Neuron (in vitro differentiated cells): ENCODE data around the gene CELSR2.

Experiments
- H2AFZ ChIP-seq: one replicate; pipeline ENCODE4 v1.6.1; 2013; ENCODE audit warnings: low read depth, mild to moderate bottlenecking, inconsistent platforms, low read length, moderate library complexity
- H3K27me3 ChIP-seq: one replicate; pipeline ENCODE4 v1.6.1; 2013; ENCODE audit warnings: low read length; ENCODE audit not compliant: insufficient read depth
- H3K36me3 ChIP-seq: one replicate; pipeline ENCODE4 v1.6.1; 2013; ENCODE audit warnings: low read length; ENCODE audit not compliant: insufficient read depth
- H3K4me1 ChIP-seq: one replicate; pipeline ENCODE4 v1.6.1; 2013; ENCODE audit warnings: low read length; ENCODE audit not compliant: insufficient read depth
- H3K4me3 ChIP-seq: 2 replicates; pipeline ENCODE4 v1.5.1; 2013; ENCODE audit warnings: mild to moderate bottlenecking, low read length, moderate library complexity
- H3K9me3 ChIP-seq: one replicate; pipeline ENCODE4 v1.6.1; 2013; ENCODE audit warnings: low read length

CELSR2 gene

DNA sequence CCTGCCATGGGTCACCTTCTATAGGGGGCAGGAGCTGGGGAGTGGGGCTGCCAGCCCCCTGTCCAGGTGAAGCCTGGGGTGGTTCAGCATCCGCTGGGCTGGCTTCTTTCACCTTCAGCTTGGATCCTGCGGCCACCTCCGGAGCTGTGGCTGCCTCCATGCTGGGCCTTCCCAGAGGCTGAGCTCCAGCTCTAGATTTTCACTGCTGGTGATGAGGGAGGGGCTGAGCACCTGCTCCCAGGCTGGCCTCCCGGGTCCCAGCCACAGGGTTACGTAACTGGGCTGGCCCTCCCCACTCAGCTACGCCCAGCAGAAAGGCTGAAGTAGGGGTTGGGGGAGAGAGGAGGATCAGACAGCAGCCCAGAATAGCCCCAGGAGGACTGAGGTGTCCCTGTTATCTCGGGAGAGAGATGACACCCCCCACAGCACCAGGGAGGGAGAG, 57.5 kb downstream of the CELSR2 start, which contains the start of gene MYBPHL:
TSS of gene MYBPHL (minus strand) at position 180 of the 442 bp plus-strand sequence. CDS start at position 160, 20 bp downstream.
- H3K27me3 ChIP-seq = no peaks in the 10 kb centered on the region
- no peaks in the 10 kb centered on the region for H3K9me3 ChIP-seq
- H3K4me1 ChIP-seq = peaks cover 25% of the 10 kb centered on the region
- H3K36me3 ChIP-seq = peaks cover 33% of the 10 kb centered on the region
- no peak within 1 kb of the TSS for H2AFZ ChIP-seq
- no peak within 1 kb of the TSS for H3K4me3 ChIP-seq

DNA sequence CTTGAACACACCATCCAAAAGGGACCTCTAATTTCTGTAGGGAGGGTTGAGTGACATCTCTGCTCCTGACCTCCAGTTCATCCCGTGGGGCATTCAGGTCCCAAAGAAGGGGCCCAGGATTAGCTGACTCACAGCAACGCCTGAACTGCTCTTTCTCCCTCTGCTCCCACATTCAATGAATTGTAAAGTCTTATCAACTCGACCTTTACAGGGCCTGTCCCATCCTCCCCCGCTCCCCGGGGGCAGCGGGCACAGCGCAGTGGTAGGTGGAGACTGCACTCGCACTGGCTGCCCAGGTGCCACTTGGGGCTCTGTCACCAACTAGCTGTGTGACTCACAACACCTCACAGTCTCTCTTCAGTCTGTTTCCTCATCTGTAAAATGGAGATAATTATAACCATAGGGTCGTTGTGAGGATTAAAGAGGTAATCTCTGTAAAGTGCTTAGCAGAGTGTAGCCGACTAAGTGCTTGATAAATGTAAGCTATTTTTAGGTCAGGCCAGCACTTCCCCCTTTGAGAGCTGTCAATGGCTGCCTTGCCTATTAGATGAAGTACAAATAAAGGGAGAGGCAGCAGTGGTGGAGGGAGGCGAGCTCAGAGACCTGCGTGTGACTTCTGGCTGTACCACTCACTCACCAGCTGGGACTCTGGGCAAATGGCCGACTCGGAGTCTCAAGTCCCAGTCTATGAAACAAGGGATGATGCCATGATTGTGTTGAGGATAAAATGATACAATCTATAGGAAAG, 58.1 kb downstream of the CELSR2 start:
- Histone ChIP-seq H3K9me3 (no peaks in the 10 kb centered on the region), H3K27me3 (no peaks in the 10 kb centered on the region), H2AFZ (no peak overlapping the region), H3K4me1 (peaks cover 25% of the 10 kb centered on the region), H3K4me3 (no peak overlapping the region), H3K36me3 (peaks cover 38% of the 10 kb centered on the region)

DNA sequence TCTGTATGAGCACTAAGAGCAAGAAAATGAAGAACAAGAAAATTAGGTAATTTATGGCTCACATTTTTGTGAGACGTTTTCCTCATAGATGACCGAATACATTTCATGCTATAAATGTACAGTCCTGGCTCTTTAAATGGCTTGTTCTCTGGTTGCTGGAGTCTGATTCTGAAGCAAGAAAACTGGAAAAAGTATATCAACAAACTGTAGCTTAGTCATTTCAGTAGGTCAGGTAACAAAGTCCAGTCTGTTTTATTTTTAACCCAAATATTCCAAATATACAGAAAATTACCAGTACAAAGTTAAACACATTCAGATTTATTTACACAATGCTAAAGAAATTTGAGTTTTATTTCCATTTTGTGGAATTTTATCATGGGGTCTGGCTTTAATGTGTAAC, 60.0 kb downstream of the CELSR2 start:
- H3K4me3 ChIP-seq = no peak overlapping the region
- peaks cover 53% of the 10 kb centered on the region for H3K36me3 ChIP-seq
- no peak overlapping the region for H2AFZ ChIP-seq
- no peaks in the 10 kb centered on the region for H3K27me3 ChIP-seq
- H3K9me3 ChIP-seq = no peaks in the 10 kb centered on the region
- H3K4me1 ChIP-seq = peaks cover 22% of the 10 kb centered on the region

DNA sequence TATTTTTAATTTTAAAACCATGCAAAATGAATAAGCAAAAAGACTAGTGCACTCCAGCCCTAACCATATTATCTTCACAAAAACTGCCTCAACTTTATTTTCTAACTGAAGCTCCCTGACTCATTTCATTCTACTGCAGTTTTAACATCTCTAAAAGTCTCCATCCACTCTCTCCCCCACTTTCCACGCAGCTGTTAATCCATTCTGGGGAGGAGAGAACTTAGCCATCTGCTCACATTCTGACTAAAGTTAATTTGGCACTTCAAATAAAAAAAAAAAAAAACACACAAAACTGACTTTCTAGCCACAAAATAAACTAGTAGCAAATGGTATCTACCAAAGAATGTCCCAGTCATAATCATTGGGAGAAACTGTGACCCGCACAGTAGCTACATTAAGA, 62.9 kb downstream of the CELSR2 start:
- Histone ChIP-seq H3K4me3 (no peak overlapping the region), H3K4me1 (peaks cover 5% of the 10 kb centered on the region), H3K36me3 (peaks cover 80% of the 10 kb centered on the region), H3K9me3 (no peaks in the 10 kb centered on the region), H2AFZ (no peak overlapping the region), H3K27me3 (no peaks in the 10 kb centered on the region)

- no peak overlapping the region for H2AFZ ChIP-seq
- H3K27me3 ChIP-seq = no peaks in the 10 kb centered on the region
- peaks cover 88% of the 10 kb centered on the region for H3K36me3 ChIP-seq
- H3K9me3 ChIP-seq = no peaks in the 10 kb centered on the region
- H3K4me3 ChIP-seq = no peak overlapping the region
- H3K4me1 ChIP-seq = no peaks in the 10 kb centered on the region
Measured at GRCh38 chr1:109312978-109313775, 63.8 kb downstream of the CELSR2 start.

- Histone ChIP-seq H3K36me3 (peaks cover 85% of the 10 kb centered on the region), H3K9me3 (no peaks in the 10 kb centered on the region), H3K4me3 (no peak overlapping the region), H3K27me3 (no peaks in the 10 kb centered on the region), H3K4me1 (no peaks in the 10 kb centered on the region), H2AFZ (no peak overlapping the region)
Measured at GRCh38 chr1:109314795-109315194, 65.5 kb downstream of the CELSR2 start.

DNA sequence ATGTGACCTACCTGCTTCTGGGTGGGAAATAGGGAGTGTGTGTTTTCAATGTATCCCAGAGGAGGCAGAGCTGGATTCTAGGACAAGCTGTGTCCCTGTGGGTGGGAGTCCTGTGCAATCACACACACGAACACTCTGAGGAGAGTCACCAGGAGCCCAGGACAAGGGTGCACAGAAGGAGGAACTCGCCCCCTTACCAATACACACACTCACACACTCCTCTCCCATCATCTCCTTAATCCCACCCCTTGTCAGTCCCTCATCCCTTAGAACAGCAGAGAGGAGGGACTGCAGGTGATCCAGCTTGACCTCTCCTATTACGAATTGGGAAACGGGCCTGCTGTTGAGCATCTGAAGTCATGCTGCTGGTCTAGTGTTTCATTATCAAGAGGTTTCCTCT, 65.9 kb downstream of the CELSR2 start:
- Histone ChIP-seq H3K9me3 (no peaks in the 10 kb centered on the region), H3K27me3 (no peaks in the 10 kb centered on the region), H3K36me3 (peaks cover 85% of the 10 kb centered on the region), H3K4me3 (no peak overlapping the region), H3K4me1 (no peaks in the 10 kb centered on the region), H2AFZ (no peak overlapping the region)

GRCh38 chr1:109316506-109316905, 67.2 kb downstream of the CELSR2 start:
- Histone ChIP-seq H3K36me3 (peaks cover 86% of the 10 kb centered on the region), H3K4me1 (no peaks in the 10 kb centered on the region), H2AFZ (no peak overlapping the region), H3K4me3 (no peak overlapping the region), H3K27me3 (no peaks in the 10 kb centered on the region), H3K9me3 (no peaks in the 10 kb centered on the region)

DNA sequence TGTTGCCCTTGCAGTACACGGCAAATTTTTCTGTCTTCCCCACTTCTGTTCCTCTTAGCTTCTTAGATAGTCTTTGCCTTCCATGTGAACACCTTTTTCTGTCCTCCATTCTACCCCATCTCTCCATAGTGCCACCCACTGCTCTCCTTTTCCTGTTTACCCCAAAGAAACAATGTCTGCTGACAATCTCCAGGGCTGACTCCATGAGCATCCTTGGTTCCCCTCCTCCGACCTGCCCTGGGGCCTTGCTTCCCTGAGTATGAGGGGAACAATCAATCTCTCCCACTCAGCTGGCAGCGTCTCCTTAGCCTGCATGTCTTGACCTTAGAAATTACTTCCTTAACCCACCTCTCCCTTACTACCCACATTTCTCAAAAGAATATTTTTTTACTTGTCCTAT, 69.8 kb downstream of the CELSR2 start:
- no peak overlapping the region for H3K4me3 ChIP-seq
- no peaks in the 10 kb centered on the region for H3K27me3 ChIP-seq
- peaks cover 91% of the 10 kb centered on the region for H3K36me3 ChIP-seq
- no peaks in the 10 kb centered on the region for H3K4me1 ChIP-seq
- peaks cover 2% of the 10 kb centered on the region for H3K9me3 ChIP-seq
- H2AFZ ChIP-seq = no peak overlapping the region

GRCh38 chr1:109322974-109323373, 73.6 kb downstream of the CELSR2 start:
- Histone ChIP-seq H2AFZ (no peak overlapping the region), H3K36me3 (peaks cover 89% of the 10 kb centered on the region), H3K4me1 (no peaks in the 10 kb centered on the region), H3K9me3 (peaks cover 2% of the 10 kb centered on the region), H3K4me3 (no peak overlapping the region), H3K27me3 (no peaks in the 10 kb centered on the region)
